Fibroblast of skin of back (primary cell): ENCODE data around the gene PNPLA2.

Experiments used
- DNase-seq: peaks from one replicate; pipeline ENCODE4 v3.0.0-alpha.2; 2013

Gene PNPLA2

DNA sequence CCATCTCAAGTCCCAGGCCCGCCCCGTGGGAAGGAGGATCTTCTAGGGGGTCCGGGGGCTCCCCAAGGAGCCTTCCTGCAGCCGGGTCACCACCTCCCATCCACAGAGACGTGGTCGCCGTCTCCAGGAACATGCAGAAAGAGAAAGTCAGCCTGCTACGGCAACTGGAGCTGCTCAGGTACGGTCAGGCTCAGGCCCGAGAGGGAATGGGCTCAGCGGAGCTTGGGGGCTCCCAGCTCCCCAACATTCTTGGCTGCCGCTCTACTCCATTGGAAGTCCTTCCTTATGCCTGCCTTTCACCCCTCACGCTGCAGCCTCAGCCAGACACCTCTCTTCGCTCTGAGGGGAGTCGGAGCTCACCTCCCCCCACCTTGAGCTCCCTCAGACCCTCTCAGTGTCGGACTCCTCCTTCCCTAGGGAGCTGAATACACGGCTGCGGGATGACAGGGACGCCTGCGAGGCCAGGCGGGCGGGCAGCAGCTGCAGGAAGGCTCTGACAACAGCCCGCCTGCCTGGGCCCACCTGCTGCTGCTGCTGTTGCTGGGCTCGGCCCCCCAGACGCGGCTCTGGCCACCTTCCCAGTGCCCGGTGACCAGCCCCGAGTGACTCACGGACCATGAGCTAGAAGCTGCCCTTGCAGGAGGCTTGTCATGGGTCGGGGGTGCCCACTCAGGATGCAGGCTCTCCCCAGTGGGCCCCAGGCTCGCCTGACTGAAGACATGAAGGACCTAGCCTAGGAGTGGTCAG is 12.6 kb downstream of the PNPLA2 start:
- peak; percentile 54 for DNase-seq

- DNase-seq: no peak
Observed at GRCh38 chr11:831961-832528, 13.3 kb downstream of the PNPLA2 start.

- peak; percentile 62 for DNase-seq
Observed at GRCh38 chr11:832529-833113, 13.9 kb downstream of the PNPLA2 start, which contains the start of gene CD151. CD151 (plus strand) TSS chr11:832952; CDS start chr11:836070, 3,118 bp downstream.

GRCh38 chr11:833114-833791 is 14.5 kb downstream of the PNPLA2 start:
- DNase-seq: peak; percentile 62

DNA sequence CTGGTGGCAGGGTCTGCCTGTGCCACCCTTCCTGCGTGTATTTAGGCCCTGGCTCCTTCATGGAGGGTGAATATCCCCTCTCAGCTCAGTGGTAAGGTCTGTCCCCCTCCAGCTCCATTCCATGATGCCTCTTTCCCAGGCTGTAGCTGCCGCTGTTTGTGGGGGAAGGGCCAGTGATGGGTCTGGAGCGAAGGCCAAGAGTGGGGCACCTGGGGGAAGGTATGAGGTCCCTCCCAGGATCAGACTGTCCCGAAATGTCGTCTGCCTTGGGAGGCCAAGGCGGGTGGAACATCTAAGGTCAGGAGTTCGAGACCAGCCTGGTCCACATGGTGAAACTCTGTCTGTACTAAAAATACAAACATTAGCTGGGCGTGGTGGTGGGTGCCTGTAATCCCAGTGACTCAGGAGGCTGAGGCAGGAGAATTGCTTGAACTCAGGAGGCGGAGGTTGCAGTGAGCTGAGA is 15.2 kb downstream of the PNPLA2 start:
- DNase-seq: no peak

DNA sequence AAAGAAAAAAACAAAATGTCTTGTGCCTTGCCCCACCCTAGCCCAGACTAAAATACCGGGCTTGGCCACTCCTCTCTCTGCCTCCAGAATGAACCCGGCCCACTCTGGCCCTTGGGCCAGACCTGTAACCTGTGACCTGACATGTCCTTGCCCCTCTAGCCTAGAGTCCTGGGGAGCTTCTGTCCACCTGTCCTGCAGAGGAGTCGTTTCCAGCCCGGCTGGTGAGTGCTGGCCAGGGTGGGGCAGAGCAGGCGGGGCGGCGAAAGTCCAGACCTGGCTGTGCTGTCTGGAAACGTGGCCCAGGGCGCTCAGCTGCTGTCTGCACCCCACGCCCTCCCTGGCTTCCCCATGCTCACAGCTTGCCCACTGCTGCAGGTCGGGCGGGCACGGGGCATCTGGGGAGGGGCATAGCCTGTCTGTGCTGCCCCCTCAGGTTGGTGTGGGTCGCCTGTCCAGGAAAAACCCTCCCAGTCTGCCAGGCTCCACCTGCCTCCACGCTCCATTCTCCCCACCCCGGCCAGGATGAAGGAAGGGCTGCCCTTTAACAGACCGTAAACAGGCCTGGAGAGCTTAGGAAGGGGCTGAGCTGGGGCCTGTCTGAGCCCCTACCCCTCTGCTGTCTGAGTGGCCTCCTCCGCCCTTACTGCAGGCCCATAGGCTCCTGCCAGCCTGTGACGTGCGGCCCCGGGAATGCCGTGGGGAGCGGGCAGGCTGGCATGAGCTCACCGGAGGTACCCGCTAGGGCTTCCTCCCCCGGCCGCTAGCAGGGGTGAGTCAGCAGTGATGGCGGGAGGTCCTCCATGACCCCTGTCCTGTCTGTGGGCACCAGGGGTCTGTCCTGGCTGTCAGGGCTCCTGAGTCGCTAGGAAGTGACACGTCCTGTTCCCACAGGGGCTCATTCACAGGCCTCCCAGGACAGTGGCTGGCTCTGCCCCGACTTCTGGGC is 15.9 kb downstream of the PNPLA2 start:
- DNase-seq: peak; percentile 84

GRCh38 chr11:836274-836673 is 17.6 kb downstream of the PNPLA2 start:
- DNase-seq: no peak

DNA sequence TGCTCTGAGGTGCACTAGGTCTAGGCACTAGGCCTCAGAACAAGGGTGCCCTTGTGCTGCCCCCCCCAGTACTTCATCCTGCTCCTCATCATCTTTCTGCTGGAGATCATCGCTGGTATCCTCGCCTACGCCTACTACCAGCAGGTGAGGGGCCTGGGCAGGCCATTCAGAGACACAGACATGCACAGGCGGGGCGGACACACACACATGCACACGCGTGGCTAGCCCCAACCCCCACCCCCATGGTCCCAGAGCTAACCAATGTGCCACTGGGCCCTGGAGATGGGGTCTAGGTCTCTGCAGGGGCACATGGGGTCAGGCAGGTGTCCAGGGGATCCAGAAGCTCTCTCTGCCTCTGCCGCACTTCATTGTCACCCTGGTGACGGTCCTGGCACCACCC is 18.0 kb downstream of the PNPLA2 start:
- no peak for DNase-seq

- no peak for DNase-seq
Observed at GRCh38 chr11:837189-837989, 18.7 kb downstream of the PNPLA2 start.

DNA sequence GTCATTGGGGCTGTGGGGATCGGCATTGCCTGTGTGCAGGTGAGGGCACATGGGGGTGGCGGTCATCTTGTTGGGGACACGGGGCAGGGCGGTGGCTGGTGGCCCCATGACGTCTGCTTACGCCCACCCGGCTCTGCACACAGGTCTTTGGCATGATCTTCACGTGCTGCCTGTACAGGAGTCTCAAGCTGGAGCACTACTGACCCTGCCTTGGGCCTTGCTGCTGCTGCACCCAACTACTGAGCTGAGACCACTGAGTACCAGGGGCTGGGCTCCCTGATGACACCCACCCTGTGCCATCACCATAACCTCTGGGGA is 19.2 kb downstream of the PNPLA2 start:
- no peak for DNase-seq

GRCh38 chr11:838441-839279 is 19.9 kb downstream of the PNPLA2 start:
- DNase-seq: no peak

- DNase-seq: no peak
Observed at GRCh38 chr11:839280-839623, 20.5 kb downstream of the PNPLA2 start.

DNA sequence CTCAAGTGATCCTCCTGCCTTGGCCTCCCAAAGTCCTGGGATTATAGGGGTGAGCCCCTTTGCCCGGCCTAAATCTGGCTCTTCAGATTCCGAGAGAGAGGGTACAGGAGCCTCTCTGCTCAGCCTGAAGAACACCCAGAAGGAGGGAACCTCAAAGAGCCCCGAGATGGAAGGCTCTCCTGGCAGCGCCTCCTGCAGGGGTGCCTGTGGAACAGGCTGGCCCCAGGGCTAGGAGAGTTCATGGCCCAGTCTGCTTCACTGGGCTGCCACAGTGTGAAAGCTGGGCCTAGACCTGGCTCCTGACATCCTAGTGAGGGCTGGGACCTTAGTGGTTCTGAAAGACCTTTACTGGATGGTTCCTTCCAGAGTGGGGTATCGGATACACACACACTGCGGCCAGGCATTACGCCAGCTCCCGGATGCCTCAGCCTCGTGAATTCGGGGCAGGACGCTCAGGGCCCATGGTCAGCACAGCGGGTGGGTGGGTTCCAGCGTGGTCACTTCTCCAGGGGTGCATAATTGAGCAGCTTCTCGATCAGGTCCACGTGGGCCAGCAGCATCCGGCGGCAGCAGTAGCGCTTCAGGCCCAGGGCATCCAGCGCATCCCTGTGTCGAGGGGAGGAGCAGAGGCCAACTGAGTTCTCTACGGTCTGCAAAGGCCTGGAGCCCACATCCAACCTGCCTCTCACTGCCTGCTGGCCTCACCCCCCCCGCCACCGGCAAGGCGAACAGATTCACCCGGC is 21.3 kb downstream of the PNPLA2 start:
- DNase-seq: no peak

DNA sequence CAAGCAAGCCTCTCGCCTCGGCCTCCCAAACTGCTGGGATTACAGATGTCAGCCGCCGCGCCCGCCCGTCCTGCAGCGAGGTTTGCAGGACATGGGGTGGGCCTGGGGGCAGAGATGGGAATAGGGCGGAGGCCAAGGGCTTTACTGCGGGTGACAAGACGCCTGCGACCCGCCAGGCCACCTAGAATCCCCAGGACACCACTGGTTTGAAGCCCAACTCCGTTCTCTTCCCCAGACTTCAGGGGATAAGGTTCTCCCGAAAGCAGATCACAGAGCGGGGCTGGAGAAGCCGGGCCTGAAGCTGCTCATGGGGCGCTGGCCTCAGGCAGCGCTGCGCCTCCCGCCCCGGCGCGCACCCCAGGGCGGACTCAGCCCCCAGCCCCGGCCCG is 23.3 kb downstream of the PNPLA2 start:
- DNase-seq: no peak

DNA sequence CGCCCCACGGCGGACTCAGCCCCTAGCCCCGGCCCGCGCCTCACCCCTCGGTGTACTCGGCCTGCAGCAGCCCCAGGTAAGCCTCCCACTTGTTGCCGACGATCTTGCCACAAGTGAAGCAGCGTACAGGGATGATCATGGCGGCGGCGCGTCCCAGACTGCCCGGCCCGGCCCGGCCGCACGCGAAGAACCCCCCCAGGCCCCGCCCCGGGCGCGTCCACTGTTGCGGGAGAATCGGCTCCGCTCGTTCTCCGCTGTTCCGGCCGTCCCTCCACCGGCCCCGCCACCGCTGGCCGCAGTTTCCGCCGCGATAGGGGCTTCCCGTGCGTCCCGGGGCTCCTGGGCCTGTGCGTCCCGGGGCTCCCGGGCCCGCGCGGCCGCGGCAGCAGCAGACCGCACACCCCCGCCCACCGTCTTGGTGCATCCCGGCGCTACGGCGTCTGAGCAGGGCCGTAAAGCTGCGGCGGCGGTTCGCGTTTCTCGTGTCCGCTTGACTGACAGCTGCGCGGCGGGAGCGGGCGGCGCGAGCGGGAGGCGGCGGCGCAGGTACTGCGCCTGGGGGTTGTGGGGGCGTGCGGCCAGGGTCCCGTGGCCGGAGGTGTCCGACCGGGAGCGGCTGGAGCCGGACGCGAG is 23.8 kb downstream of the PNPLA2 start, which contains the start of the genes POLR2L and TSPAN4:
POLR2L (minus strand) TSS at position 160 of the 633 bp plus-strand sequence; CDS start at position 139, 21 bp downstream.
TSPAN4 (plus strand) TSS at position 483 of the 633 bp plus-strand sequence. CDS start 7,453 bp downstream, outside the sequence.
- peak; percentile 88 for DNase-seq

- DNase-seq: no peak
Observed at GRCh38 chr11:843086-843734, 24.5 kb downstream of the PNPLA2 start.

DNA sequence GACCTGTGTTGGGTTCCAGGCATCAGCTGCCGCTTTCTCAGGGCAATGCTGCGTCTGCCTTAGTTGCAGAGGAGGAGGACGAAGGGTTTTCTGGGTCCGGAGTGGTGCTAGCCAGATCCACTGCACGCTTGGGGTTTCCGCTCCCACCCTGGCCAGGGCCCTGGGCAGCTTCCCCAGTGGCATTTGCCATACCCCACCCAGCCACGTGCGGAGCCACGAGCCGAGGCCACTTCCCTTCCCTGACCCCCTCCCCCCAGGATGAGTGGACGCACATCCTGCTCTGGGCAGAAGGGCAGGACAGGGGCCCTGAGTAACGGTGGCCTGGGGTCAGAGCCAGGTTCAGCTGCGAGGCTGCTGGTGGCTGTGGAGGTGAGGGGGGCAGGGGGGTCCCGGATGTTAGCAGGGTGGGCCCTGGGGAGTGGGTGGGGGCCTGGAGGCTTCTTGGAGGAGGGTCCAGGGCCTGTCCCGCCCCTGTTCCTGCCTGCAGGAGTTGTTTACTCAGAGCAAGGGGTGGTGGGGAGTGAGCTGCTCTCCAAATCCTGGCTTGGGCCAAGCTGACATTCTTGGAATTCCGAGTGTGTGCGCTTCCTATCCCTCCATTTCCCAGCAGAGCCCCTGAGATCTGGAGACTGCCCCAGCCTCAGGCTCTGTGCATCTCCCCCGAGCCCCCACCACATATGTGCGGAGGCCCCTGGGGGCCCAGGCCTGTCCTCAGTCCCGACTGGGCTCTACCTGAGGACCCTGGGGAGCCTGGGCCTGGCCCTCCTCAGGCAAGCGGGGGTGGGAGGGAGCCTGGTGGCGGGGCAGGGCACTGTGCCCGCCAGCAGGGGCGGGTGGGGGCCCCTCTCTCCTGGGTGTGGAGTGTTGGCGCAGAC is 25.3 kb downstream of the PNPLA2 start:
- DNase-seq: peak; percentile 97
